ENCODE results near the gene SLC66A1.
A peak's percentile ranks its signal among the peaks of the same experiment; 100 is the strongest.

DNA sequence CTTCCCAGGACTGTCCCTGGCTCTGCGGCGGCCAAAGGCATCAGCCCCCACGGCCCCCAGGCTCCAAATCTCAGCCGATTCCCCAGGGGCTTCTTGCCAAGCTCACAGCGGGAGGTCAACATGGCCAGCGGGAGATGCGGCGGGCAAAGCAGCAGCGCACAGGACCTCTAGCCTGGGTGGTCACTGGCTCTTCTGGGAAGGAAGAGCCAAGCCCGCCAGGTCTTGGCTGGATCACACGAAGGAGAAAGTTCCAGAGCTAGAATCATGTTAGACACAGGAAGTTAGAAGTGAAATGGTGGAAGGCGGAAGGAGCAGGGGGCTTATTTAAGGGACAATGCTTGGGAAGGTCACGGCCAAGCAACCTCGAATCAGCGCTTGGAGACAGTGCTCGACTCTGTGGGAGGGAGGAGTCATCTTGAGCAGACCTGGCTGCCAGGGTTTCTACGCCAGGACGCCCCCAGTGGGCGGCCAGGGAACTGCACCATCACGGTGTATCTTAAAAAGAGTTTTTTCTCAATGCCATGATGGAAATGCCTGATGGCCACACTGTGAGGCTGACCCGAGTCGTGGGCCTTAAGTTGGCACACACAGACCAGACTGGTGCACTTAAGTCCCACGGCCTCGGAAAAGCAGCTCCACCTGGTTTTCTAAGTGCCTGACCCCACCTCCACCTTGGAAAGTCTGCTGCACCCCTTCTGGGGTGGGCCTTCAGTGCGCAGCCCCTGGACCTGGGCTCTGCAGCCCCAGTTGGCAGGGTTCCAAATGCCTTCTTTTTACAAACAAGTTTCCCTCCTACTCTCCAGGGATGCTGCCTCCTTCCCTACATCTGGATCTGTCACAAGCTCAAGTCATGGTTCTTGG lies 29.3 kb downstream of the SLC66A1 start:
- TF ChIP-seq, protein P1, sequence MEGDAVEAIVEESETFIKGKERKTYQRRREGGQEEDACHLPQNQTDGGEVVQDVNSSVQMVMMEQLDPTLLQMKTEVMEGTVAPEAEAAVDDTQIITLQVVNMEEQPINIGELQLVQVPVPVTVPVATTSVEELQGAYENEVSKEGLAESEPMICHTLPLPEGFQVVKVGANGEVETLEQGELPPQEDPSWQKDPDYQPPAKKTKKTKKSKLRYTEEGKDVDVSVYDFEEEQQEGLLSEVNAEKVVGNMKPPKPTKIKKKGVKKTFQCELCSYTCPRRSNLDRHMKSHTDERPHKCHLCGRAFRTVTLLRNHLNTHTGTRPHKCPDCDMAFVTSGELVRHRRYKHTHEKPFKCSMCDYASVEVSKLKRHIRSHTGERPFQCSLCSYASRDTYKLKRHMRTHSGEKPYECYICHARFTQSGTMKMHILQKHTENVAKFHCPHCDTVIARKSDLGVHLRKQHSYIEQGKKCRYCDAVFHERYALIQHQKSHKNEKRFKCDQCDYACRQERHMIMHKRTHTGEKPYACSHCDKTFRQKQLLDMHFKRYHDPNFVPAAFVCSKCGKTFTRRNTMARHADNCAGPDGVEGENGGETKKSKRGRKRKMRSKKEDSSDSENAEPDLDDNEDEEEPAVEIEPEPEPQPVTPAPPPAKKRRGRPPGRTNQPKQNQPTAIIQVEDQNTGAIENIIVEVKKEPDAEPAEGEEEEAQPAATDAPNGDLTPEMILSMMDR (IDR thresholded peaks at IDR 0.05): peak; percentile 82 to 93 (median 86)
- TF ChIP-seq EP300 (IDR thresholded peaks at IDR 0.05) (no peak), POLR2AphosphoS5 (IDR thresholded peaks at IDR 0.05) (peak; percentile 20 to 39)
